ENCODE results near the gene FPR3. TPM values are rescaled to one million over a fixed set of nuclear protein-coding genes. Genes with fewer than 3 reads are reported as not detected.

The FPR3 gene
- total and polyA plus RNA-seq, 10 of the 15 experiments (the other 5 are each of a cell fraction or from before 2014, with no cell fraction given) = not detected

DNA sequence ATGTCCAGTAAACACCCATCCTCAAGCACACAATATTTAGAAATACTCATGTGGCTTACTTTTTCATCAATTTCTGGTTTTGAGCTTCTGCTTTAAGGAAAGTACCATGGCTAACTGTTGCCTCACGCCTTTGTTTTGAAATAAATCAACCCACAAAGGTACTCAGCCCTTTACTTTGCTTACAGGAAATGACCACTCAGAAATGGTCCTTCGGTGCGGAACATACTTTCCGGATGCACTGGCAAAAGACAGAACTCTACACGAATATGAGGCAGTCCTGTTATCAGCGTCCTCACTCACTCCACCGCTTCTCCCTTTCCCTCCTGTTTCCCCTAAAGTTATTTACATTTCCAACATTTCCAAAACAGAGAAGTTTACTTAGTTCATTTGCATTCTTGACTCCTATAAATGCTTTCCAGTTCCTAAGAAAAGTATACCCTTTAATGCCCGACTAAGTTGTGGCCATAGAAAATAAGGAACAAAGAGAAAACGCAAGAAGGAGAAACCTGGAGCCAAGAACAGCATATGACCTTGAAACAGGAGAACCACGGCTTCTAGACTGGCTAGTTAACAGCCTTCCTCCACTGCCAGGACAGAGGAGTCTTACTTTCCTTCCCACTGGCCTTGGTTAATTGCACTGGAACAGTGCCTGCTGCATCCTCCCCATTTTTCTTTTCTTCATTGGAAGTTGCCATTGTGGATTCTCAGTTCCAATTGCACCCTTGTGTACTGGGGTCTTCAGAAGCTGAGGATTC lies 23.4 kb upstream of the FPR3 start:
- no peak for FAIRE-seq
- intact Hi-C loops (cut with micrococcal nuclease; ENCODE audit: unreplicated experiment) = no loop called here
- WGBS (ENCODE audit: insufficient coverage, insufficient replicate concordance, low lambda C conversion rate, missing lambda C conversion rate) = 2% methylated on average over 10 of the region's 10 CpGs
- RAD21 ChIA-PET (ENCODE audit: unreplicated experiment) = interaction anchor here (0.6 kb wide), 1 partner anchor 1878 kb away, joined by 3 read pairs; no protein-coding TSS in a partner anchor
- H3K9me3 ChIP-seq (replicated peaks; ENCODE audit: control insufficient read depth, insufficient read depth, low read length) = no peaks in the 10 kb centered on the region; the same call in 2 of the 3 replicates
- no peak overlapping the region for H3K9ac ChIP-seq (ENCODE audit: control insufficient read depth, insufficient read depth, low read length)
- H2AFZ ChIP-seq (ENCODE audit: control insufficient read depth, low read depth, low read length) = no peak overlapping the region
- in situ Hi-C loops (cut with MboI) = no loop called here
- no peaks in the 10 kb centered on the region for H3K4me1 ChIP-seq (ENCODE audit: control insufficient read depth, insufficient read depth, low read length)
- no peak overlapping the region for H3K27ac ChIP-seq (ENCODE audit: control insufficient read depth, insufficient read depth)
- DNase-seq (ENCODE audit: low read depth, low spot score) = no peak
- POLR2A ChIA-PET = no interaction called here
- H3K4me2 ChIP-seq (ENCODE audit: control insufficient read depth, insufficient read depth) = no peak overlapping the region
- TF ChIP-seq GABPA (IDR thresholded peaks at IDR 0.05; ENCODE audit: low read depth) (peak; percentile 21; the same call in 1 of the 2 replicates), CBX3 (IDR thresholded peaks at IDR 0.05; ENCODE audit: borderline replicate concordance, low read depth) (no peak), E2F4 (IDR thresholded peaks at IDR 0.05; ENCODE audit: low read depth, low read length) (no peak)
- no peak overlapping the region for H3K4me3 ChIP-seq
- H3K79me2 ChIP-seq (ENCODE audit: control insufficient read depth, insufficient read depth, low read length) = no peaks in the 10 kb centered on the region
- CTCF ChIA-PET = no interaction called here
- no TSS peak for BruUV-seq (replicated peaks)
- ATAC-seq = no peak
- SMC1A ChIA-PET (ENCODE audit: uncharacterized antibody, unreplicated experiment) = no interaction called here
- H4K20me1 ChIP-seq (ENCODE audit: control insufficient read depth, insufficient read depth) = no peaks in the 10 kb centered on the region
- H3K36me3 ChIP-seq (ENCODE audit: control insufficient read depth in 2 of 2, insufficient read depth in 2 of 2, low read length in 1 of 2) = no peaks in the 10 kb centered on the region
- H3K27me3 ChIP-seq (replicated peaks in 1 of 2; ENCODE audit: control insufficient read depth in 2 of 2, insufficient read depth in 2 of 2, low read length in 1 of 2) = no peaks in the 10 kb centered on the region

DNA sequence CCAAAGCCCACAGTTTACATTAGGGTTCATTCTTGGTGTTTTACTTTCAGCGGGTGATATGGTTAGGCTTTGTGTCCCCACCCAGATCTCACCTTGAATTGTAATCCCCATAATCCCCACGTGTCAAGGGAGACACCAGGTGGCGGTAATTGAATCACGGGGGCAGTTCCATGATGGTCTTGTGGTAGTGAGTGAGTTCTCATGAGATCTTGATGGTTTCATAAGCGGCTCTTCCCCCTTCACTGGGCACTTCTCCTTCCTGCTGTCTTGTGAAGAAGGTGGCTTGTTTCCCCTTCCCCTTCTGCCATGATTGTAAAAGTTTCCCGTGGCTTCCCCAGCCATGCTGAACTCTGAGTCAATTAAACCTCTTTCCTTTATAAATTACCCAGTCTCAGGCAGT lies 22.0 kb upstream of the FPR3 start:
- Histone ChIP-seq H3K27me3 (replicated peaks in 1 of 2; ENCODE audit: control insufficient read depth in 2 of 2, insufficient read depth in 2 of 2, low read length in 1 of 2) (no peaks in the 10 kb centered on the region), H3K4me1 (ENCODE audit: control insufficient read depth, insufficient read depth, low read length) (no peaks in the 10 kb centered on the region; the same call in 1 of the 2 replicates), H4K20me1 (ENCODE audit: control insufficient read depth, insufficient read depth) (no peaks in the 10 kb centered on the region), H3K4me3 (no peak overlapping the region), H3K79me2 (ENCODE audit: control insufficient read depth, insufficient read depth, low read length) (no peaks in the 10 kb centered on the region), H3K9ac (ENCODE audit: control insufficient read depth, insufficient read depth, low read length) (no peak overlapping the region), H3K9me3 (replicated peaks; ENCODE audit: control insufficient read depth, insufficient read depth, low read length) (no peaks in the 10 kb centered on the region; the same call in 2 of the 3 replicates), H3K36me3 (ENCODE audit: control insufficient read depth in 2 of 2, insufficient read depth in 2 of 2, low read length in 1 of 2) (no peaks in the 10 kb centered on the region), H3K27ac (ENCODE audit: control insufficient read depth, insufficient read depth) (no peak overlapping the region), H3K4me2 (ENCODE audit: control insufficient read depth, insufficient read depth) (no peak overlapping the region), H2AFZ (ENCODE audit: control insufficient read depth, low read depth, low read length) (no peak overlapping the region)
- FAIRE-seq (no peak), ATAC-seq (no peak), DNase-seq (ENCODE audit: low read depth, low spot score) (no peak)
- BruUV-seq (replicated peaks) = no TSS peak
- in situ Hi-C loops (cut with MboI) (no loop called here), intact Hi-C loops (cut with micrococcal nuclease; ENCODE audit: unreplicated experiment) (no loop called here)
- 12% methylated on average over 6 of the region's 6 CpGs for WGBS (ENCODE audit: insufficient coverage, insufficient replicate concordance, low lambda C conversion rate, missing lambda C conversion rate)
- POLR2A ChIA-PET = no interaction called here
- RAD21 ChIA-PET (ENCODE audit: unreplicated experiment) = no interaction called here
- no peak for TF ChIP-seq KLF5 (IDR thresholded peaks at IDR 0.05; ENCODE audit: partially characterized antibody)
- no peak for TF ChIP-seq PML (IDR thresholded peaks at IDR 0.05; ENCODE audit: low read length)
- no peak for TF ChIP-seq ZNF592 (IDR thresholded peaks at IDR 0.05)
- TF ChIP-seq CBFB (IDR thresholded peaks at IDR 0.05; ENCODE audit: low read depth) = no peak
- TF ChIP-seq POLR2AphosphoS2 (IDR thresholded peaks at IDR 0.05; ENCODE audit: low read depth, low read length) = no peak
- TF ChIP-seq PBX3 (IDR thresholded peaks at IDR 0.05; ENCODE audit: insufficient replicate concordance, low read depth, low read length) = no peak
- SMC1A ChIA-PET (ENCODE audit: uncharacterized antibody, unreplicated experiment) = no interaction called here
- CTCF ChIA-PET = no interaction called here
